NCI-H2081 treated with DMSO at 0.1 percent for 48 hours (cell line): ENCODE measurements around the gene PTPRS.

Experiments used
- DNase-seq: peaks from one replicate; lab custom pipeline; 2025; lab: John Stamatoyannopoulos, UW

PTPRS gene

DNA sequence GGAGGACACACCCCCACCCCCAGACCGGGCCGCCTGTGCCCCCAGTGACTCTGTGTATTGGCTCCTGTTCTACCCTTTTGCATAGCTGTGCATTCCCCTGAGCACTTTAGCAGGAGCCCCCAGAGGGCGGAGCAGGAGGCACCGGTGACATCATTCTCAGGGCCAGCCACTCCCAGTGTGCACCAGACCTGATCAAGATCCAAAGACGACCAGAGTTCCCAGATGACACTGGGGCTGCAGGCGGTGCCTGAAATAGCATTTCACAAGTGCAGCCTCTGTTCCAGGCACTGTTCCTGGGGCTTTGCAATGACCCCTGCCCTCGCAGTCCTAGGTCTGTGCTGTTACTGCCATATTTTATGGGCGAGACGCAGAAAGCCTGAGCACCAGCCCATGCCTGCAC is 14.5 kb upstream of the PTPRS start:
- DNase-seq: no peak

DNA sequence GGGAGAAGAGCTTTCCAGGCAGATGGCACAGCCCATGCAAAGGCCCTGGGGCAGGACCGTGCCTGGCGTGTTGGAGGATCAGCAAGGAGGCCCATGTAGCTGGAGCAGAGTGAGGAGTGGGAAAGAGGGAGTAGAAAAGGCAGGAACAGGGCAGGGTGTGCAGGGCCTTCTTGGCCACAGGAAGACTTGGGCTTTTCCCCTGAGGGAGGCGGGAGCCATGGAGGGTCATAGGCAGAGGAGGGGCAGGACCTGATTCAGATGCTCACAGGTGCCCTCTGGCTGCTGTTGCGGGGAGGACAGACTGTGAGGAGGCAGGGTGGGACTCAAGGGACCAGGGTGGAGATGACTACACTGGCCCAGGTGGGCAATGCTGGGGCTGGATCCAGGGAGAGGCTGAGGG is 13.8 kb upstream of the PTPRS start:
- DNase-seq: no peak

DNA sequence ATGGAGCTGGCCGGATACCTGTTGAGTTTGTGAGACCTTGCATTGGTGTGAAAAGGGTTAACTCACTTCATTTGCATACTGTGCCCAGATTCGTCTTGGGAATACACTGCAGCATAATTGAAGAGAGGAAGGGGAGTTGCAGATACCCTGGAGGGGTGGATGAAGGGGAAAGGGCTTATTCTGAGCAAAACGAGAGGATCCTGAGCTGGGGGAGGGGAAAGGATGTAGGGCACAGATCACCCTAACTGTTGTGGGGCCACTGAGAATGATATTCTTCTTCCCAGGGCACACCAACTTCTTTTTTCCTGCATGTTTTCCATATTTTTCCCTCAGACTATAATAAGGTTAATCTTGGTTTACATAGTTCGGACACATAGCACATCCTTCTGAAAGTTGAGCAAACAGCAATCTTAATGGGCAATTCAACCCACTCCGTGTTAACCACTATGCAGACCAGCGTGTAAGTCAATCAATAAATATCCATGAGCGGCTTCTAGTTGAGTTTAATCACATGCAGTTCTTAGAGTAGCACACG is 11.7 kb upstream of the PTPRS start:
- no peak for DNase-seq

DNA sequence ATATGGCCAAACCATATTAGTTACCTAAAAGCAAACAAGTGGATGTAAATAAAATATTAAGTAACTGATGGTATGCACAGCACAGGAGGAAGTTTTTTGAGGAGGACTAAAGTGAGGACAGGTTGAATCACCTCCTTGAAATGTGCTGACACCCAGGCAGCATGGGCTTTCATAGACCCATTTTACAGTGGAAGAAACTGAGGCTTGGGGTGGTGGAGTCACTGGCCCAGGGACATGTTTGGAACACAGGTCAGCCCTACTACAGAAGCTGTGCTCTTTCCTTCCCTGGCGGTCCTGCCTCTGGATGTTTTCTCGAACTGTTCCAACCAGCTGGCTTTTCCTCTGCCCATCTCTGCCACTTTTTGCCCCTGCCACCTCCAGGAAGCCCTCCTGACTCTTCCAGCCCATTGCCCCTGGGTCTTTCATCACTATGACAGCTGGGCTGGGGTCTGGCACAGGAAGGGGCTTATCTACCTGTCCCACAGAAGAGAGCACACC is 11.2 kb upstream of the PTPRS start:
- no peak for DNase-seq

DNA sequence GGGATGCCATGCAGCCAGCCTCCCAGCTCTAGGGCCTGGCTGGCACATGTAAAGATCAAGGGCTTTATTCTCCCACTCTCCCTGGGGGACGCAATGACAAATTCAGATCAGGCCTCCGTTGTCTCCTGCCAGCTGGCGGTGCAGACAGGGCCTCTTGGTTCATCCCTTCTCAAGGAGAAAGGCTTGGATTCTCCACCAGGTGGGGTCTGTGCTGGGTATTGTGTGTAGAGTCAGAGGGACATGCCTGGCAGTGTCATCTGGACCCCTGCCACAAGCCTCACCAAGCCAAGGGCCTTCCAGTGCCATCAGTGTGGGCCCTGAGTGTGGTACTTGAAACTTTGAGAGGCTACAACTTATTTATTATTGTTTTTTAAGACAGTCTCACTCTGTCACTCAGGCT is 8.4 kb upstream of the PTPRS start:
- DNase-seq: no peak

DNA sequence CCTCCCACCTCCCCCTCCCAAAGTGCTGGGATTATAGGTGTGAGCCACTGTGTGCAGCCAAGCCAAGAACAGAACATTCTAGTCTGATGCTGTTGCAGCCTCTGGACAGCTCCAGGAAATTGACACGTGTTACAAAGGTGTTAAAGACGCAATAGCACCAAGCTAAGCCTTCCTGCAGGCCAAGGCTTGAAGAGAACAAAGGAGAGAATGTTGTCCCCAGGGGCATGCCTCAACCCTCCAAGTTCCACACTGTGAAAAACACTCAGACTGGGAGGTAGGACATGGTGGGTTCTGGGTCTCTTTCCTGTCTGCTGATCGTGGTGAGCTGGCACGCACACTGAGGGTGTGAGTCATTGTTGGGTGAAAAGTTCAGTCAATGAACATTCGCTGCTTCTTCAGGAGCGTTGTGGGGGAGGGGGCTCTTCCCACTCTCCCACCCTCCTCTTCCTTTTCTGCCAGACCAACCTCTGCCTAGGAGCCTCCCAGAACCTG is 5.3 kb upstream of the PTPRS start:
- DNase-seq: no peak

DNA sequence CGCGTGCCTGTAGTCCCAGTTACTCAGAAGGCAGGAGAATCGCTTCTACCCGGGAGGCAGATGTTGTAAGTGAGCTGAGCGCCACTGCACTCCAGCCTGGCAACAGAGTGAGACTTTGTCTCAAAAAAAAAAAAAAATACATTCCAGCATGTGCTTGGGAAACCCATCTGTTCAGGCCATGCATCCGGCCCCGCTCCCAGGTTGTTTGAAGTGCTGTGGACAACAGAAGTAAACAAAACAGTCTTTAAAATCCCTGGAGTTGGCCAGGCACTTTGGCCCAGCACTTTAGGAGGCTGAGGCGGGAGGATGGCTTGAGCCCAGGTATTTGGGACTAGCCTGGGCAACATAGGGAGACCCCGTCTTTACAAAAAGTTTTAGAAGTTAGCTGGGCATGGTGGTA is 3.2 kb upstream of the PTPRS start:
- no peak for DNase-seq

DNA sequence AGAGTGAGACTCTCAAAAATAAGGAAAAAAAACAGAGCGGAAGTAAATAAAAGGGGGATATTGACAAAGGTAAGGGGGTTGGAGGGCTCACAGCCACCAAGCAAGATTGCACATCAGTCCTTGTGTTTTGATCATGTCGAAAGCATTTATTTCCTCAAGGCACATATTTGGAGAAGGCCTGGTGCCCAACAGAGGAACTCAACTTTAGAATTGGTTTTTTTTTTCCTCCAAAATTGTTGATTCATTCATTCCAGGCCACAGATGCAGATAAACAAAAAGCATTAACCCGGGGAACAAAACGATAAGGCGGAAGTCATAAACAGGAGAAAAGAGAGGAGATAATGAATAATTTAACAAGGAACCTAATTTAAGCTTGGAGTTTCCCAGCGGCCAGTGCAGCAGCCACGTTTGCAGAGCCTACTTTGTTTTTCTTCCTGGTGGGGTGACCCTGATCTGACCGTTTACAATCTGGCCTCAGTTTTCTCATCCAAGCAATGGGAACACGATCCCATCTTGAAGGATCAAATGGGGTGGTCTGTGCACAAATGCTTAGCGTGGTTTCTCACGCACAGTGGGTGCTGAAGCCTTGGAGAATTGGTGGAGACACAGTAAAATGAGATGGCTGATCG is 2.1 kb upstream of the PTPRS start:
- no peak for DNase-seq

DNA sequence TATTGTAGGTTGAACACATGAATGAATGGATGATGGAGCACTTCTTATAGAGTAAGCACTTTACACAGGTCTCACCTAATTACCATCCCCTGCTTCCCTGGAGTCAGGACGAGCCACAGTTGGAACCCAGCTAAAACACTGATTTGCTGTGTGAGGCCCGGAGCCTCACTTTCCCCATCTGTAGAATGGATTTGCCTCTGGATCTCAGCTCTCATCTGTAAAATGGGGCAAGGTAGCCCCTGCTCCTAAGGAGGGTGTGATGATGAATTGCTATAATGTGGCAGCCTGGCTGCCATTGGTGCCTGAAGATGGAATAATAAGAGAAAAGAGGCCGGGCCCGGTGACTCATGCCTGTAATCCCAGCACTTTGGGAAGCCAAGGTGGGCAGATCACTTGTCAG is 1.4 kb upstream of the PTPRS start:
- no peak for DNase-seq

DNA sequence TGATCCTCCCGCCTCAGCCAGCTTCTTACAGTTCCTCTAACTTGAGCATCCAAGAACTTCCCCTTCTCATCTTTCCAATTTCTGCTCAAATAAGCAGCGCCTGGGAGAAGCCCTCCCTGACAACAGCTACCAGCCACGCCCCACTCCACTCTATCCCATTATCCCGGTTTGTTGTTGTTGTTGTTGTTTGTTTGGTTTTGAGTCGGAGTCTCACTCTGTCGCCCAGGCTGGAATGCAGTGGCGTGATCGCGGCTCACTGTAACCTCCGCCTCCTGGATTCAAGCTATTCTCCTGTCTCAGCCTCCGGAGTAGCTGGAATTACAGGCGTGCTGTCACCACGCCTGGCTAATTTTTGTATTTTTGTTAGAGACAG is 822 bp upstream of the PTPRS start:
- no peak for DNase-seq

DNA sequence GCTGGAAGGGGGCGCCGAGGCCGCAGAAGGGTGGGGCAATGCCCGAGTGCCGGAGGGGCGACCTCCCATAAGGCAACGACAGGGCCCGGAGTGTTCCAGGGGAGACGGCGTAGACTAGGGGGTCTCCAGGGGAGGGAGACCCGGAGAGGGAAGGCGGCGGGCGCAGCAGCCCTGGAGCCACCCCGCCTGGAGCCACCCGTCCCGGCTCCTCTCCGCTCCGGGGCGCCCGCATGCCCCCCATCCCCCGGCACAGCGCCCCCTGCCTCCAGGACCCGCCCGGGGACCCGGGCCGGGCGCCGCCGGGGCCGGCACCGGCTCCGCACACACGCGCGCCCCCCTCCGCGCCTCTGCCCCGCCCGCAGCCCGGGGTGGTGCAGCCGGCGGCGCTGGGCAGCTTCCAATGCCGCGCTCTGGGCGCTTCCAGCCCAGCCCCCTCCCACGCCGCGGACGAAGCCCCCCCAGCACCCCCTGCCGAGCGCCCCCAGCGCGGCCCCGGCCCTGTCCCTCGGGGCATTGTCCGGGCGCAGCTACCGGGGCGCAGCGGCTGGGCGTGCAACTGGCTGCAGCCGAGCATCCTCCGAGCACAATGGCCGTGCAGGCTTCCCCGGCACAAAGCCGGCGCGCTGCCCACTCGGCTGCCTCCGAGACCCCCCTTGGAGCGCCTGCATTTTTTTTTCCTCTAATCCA is 519 bp downstream of the PTPRS start:
- DNase-seq: no peak

DNA sequence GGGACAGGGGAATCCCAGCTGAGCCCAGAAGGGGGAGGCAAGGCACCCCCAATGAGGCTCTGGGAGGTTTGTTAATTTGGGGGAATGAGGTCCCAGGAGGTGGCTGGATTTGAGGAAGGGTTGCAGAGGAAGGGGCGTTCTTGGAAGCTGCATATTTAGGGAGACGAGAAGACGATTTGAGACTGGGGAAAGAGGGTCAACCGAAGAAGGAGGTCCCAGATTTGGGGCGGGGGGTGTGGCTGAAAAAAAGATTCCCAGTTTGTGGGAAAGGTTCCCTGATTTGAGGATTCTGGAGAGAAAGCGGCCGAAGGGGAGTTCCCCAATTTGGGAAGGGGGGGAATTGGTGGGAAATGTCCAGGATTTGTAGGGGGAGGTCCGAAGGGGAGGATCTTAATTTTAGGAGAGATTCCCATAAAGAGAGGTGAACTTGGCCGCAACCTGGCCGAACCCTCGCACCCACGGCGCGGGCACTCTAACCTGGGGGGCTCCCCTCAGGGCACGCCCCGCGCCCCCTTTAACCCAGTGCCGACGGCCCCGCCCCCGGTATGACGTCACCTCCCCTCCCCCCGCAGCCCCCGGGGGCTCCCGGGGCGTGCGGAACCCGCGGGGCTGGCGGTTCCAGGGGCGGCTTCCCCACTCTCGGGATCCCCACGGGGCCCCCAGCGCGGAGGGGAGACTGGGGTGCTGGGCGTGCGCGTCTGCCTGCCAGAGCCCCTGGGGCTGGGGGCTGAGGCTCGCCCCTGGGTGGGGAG is 1.2 kb downstream of the PTPRS start:
- DNase-seq: no peak

DNA sequence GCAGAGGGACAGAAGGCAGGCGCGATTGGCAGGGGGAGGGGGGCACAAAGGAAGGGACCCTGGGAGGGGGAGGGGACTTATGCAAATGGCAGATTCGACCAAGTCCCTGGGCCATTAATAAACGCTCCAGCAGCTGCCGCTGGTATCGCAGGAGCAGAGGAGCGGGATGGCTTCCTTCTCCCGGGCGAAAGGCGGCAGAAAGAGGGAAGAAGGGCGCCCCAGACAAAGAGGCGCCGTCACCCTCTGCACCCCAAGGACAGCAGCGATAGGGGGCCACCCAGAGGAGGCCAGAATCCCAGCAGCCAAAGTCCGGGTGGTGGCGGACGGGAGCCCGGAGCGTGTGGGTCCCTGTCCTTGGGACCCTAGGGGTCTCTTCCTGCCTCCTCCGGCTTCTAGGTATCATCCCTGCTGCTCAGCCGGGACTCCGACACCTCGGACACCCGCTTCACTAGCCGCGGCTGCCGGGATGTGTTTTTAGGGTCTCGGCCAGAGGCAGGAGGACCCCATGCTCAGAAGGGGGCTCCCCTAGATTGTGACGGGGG is 1.9 kb downstream of the PTPRS start:
- no peak for DNase-seq

DNA sequence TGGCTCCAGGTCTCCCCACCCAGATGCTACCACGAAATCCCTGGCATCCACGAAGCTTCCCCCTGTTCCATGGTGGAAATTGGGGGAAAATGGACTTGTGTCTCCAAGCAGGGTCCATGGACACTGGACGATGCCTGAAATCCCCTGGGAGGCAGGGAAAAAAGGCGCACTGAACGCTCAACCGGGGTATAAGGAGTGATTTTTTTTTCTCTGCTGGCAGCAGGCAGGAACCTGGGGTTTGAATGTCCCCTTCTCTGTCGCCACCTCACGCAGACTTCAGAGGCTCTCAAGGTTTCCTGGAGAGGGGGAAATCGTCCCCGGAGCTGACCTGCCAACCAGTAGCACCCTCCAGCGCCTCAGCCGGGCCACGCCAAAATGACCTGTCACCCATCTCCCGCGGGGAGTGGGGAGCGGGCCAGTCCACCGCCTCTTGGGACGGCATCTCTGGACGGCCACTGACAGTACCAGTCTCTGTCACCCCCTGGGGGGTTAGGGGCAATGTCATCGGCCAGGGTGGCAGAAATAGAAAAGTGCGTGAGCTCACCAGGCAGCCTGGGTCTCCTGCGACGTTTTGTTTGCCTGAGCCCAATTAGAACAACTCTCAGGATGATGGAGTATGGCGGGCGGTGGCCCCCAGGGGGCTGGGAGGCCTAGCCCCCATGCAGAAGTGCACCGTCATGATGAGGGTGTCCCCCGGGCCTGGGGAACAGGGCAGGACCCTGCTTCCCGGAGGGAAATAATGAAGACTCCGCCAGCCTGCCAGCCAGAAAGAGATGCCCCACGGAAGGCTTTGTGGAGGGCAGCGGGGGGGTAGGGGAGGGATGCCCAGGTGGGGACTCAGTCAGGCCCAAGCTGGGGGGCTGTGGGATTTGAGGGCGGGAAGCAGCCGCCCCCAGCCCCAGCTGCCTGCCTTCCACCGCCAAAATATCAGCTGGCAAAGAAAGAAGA is 2.6 kb downstream of the PTPRS start:
- no peak for DNase-seq

DNA sequence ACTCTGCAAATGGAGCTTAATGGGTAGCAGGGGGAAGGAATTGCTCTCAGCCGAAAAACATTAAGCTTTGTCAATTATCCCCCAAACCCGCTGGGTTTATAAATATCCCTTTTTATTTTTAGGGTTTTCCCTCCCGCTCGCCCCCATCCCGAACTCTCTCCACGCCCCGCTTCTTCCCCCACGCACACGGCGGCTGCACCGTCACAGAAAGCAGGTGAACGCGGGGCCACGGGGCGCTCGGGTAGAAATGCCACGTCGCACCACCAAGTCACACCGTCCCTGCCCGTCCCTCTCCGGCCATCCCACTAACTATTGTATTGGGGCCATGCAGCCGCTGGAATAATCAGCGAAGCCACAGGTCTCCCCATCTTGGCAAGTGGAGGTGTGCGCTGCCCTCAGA is 3.5 kb downstream of the PTPRS start:
- DNase-seq: no peak

DNA sequence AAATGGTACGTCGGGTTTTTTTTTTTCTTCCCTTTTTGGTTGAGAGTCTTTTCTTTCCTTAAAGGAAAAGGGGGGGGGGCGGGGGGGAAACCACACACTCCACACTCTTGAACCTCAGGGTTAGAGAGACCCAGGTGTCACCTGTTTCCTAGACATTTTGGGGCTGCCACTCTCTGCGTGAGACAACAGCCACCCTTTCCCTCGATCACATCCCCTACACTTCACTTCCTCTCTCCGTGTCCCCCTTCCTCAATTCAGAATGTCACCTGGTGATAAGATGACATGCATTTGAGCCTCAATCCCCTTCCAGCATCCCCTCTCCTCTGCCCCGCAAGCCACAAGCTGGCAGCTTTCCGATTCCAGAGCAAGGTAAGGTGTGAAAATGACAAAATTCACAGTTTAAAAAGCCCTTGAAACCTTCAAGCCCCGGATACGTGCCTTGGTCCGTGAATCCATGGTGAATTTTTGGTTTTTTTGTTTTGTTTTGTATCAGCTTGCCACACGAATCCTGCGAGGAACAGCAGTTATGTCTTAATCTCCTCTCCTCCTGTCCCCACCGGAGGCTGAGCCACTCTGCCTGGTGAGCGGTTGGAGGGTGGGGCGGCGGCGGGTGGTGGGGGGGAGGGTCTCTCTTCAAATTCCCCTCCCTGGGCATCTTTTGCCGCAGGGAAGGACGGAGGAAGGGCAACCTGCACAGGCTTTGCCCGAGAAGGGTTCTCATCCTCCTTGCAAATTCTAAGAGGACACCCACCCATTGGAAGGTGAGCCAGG is 4.2 kb downstream of the PTPRS start:
- no peak for DNase-seq

DNA sequence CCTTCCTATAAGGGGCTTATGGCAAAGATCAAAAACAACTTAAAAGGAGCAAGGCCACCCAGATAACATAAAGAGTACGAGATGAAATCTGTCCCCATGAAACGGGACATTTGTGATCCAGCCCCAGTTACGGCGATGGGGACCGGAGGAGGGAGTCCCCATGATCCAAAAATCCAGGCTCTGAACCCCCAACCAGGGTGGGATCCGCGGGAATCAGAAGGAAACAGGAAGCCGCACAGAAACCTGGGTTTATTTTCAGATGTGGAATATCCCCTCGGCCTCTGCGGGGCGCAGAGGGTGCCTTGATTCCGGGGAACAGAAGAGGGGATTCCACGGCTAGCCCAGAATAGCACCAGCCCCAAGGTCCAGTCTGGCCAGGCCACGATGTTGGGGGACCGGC is 5.0 kb downstream of the PTPRS start:
- DNase-seq: no peak

DNA sequence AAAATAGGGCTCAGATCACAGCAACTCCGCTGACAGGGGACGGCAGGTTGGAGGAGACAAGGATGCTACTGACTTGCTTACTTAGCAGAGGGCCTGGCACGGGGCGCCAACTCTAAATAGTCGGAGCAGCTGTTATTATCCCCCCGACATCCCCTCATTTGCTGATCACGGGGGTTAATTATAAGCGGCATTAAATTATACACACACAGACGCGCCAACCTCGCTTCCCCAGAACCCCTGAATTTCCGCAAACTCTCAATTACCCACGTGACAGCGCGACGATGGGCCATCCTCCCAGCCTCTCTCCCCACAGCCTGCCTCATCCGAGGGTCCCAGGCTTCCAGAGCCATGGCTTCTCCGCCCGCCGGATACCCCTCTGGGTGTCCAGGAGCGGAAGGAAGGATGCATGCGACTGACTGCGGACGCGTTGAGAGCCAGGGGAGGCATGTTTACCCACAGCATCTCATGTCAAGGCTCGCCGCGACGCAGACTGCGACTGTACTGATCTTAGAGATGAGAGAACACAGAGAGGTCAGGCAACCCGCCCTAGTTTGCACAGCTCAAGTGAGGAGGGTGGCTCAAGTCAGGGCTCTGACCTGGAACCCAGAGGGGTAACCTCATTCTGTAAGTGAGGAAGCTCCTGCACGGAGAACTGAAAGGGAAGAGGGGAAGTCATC is 5.7 kb downstream of the PTPRS start:
- DNase-seq: no peak

DNA sequence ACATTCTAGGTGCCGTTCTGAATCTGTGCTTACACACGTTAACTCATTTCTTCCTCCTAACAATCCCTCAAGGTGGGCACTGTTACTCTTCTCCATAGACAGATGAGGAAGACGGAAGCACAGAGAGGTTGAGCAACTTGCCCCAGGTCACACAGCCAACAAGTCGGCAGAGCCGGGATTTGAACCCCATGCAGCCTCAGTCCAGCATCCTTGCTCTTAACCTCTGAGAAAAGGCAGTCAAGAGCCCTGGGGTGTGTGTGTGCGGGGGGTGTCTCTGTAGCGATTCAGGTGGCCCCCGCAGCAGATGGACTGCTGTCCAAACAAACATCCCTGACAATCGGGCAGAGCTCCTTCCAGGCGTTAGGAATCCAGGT is 6.3 kb downstream of the PTPRS start:
- no peak for DNase-seq
